Peyer's patch (tissue), 4 donors: Measurements from ENCODE around the gene ARHGEF4.

Experiments used
- POLR2A ChIP-seq, 2 donors: fragments of 450-650 bp; IDR thresholded peaks; one replicate each; pipeline ENCODE4 v1.5.1; 2017; ENCODE audit warnings: antibody characterized with exemption in 2 of 2, mild to moderate bottlenecking in 2 of 2, moderate library complexity in 2 of 2
- TF ChIP-seq, protein P1 (sequence below), 6 experiments: fragments of 450-650 bp in 4 of 6; fragments of 200-600 bp in 2 of 6; sonication (generic) in 1 of 6; IDR thresholded peaks; one replicate each; pipeline ENCODE4 v1.5.1; 2017 to 2019; ENCODE audit warnings: antibody characterized with exemption in 6 of 6, mild to moderate bottlenecking in 3 of 6, moderate library complexity in 1 of 6

DNA sequence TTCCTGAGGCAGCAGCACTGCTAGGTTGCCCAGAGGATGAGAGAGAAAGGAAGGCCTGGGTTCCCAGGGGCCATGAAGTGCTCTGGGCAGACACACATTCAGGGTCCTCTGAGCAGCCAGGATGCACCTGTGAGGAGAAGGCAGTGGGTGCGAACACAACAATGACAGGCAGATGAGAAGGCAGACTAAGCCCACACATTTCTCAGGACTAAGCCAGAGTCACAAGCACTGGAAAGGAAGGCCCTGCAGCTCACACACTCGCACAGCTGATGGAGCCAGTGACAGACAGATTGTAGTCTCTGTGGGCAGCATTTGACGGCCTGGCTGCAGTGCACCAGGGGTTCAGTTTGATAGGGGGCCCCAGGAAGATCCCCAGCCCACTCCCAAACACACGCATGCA lies 61.8 kb downstream of the ARHGEF4 start:
- TF ChIP-seq, protein P1, sequence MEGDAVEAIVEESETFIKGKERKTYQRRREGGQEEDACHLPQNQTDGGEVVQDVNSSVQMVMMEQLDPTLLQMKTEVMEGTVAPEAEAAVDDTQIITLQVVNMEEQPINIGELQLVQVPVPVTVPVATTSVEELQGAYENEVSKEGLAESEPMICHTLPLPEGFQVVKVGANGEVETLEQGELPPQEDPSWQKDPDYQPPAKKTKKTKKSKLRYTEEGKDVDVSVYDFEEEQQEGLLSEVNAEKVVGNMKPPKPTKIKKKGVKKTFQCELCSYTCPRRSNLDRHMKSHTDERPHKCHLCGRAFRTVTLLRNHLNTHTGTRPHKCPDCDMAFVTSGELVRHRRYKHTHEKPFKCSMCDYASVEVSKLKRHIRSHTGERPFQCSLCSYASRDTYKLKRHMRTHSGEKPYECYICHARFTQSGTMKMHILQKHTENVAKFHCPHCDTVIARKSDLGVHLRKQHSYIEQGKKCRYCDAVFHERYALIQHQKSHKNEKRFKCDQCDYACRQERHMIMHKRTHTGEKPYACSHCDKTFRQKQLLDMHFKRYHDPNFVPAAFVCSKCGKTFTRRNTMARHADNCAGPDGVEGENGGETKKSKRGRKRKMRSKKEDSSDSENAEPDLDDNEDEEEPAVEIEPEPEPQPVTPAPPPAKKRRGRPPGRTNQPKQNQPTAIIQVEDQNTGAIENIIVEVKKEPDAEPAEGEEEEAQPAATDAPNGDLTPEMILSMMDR (IDR thresholded peaks at IDR 0.05), result no peak
- no peak for TF ChIP-seq POLR2A (IDR thresholded peaks at IDR 0.05)
